Fibroblast of lung (primary cell): ENCODE results near the gene ARPIN.

Experiments used
- CTCF ChIP-seq, 2 donors: IDR thresholded peaks in 1 of 2; conservative IDR thresholded peaks in 1 of 2; 1 replicate in 1 of 2; 2 replicates in 1 of 2; pipeline ENCODE4 v1.5.1; 2011 to 2012; ENCODE audit warnings: low read length in 2 of 2, control low read depth in 1 of 2, inconsistent platforms in 1 of 2, low read depth in 1 of 2, mild to moderate bottlenecking in 1 of 2
- EZH2 ChIP-seq: IDR thresholded peaks from 2 replicates; pipeline ENCODE4 v1.5.1; 2012; ENCODE audit warnings: low read length, control low read depth, mild to moderate bottlenecking; ENCODE audit errors: missing control alignments

DNA sequence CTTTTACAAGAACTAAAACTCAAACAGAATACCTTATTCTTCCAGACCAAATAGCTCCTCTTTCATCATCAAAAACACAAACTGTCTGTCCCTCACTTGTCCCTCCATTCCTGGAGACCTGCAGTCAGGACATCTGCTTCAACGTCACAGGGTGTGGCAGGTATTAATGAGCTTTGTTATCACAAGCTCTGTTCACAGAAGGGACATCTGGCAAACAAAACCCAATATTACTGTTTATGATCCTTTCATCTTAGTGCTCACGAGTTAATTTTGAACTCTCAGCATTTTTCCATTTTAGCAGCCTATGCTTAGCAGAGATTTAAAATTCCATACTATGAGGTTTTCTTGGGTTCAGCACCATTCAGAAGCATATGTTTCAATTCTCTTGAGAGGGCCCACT lies 51.9 kb downstream of the ARPIN start:
- TF ChIP-seq EZH2 (no peak), CTCF (conservative IDR thresholded peaks at IDR 0.05 in 1 of 2, IDR thresholded peaks at IDR 0.05 in 1 of 2; ENCODE audit: low read depth in 1 of 2, low read length in 2 of 2) (no peak)
